NCI-H1930 (cell line): ENCODE data around the gene DNAJC22.
"Not testable (repeated sequence)": the region's sequence is repeated elsewhere in the genome, so short reads cannot be mapped to it uniquely, and the experiment has no call there.

Experiments used
- DNase-seq, 2 experiments: peaks; one replicate each; lab custom pipeline; 2025; lab: John Stamatoyannopoulos, UW

Gene DNAJC22

GRCh38 chr12:49375406-49375805, 28.7 kb downstream of the DNAJC22 start:
- DNase-seq = no peak

DNA sequence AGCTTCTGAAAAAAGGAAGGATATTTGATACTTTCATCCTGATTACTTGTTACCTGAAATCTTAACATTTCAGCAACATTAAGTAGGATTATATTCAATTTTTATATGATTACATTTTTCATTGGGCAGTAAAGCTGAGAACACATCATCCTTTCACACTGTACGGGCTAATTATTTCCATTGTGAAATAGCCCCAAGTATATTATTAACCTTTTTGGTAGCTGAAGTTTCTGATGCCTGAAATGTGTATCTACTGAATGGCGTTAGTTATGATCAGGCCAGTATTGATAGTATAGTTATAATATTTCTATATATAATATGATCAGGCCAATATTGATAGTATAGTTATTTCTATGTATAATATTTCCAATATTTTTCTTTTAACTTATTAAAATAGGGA, 30.7 kb downstream of the DNAJC22 start:
- DNase-seq = no peak

GRCh38 chr12:49380184-49380583, 33.5 kb downstream of the DNAJC22 start:
- not testable (repeated sequence) for DNase-seq

DNA sequence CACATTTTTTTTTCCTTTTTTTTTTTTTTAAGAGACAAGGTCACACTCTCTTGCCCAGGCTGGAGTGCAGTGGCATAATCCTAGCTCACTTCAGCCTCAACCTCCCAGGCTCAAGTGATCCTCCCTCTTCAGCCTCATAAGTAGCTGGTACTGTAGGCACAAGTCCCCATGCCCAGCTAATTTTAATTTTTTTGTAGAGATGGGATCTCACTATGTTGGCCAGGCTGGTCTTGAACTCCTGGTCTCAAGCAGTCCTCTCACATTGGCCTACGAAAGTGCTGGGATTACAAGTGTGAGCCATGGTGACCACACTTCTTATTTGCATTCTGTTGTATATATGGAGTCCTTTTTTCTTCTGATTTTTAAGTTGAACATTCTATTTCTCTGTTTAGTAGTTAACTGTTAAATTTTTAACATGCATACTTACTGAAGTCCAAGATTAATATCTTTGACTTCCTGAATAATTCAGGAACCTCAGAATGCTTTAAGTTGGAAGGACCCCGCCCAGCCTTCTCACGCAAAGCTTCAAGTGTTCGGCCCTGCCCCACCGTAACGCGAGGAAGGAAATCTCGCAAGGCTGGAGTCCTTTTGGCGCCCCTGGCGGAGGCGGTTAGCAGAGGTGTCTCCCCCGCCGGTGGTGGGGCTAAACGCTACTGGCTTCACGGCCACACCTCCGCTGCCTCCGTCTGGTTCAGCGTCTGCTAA, 42.1 kb downstream of the DNAJC22 start:
- DNase-seq = no peak

GRCh38 chr12:49389387-49389703, 42.7 kb downstream of the DNAJC22 start:
- no peak for DNase-seq

DNA sequence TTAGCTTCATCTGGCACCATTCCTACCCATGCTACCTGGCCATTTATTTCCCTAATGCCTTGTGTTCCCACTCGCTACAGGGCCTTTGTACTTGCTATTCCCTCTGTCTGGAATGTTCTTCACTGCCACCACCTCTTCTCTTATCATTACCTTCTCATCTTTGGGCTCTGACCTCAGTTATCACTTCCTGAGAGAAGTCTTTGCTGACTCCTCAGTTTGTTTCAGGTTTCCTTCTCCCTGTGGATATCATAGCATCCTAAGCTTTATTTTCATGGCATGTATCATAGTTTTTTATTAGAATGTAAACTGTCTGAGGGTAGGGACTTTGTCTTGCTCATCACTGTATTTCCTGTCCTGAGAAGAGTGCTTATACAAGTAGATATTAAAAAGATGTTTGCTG, 50.3 kb downstream of the DNAJC22 start:
- no peak for DNase-seq

DNA sequence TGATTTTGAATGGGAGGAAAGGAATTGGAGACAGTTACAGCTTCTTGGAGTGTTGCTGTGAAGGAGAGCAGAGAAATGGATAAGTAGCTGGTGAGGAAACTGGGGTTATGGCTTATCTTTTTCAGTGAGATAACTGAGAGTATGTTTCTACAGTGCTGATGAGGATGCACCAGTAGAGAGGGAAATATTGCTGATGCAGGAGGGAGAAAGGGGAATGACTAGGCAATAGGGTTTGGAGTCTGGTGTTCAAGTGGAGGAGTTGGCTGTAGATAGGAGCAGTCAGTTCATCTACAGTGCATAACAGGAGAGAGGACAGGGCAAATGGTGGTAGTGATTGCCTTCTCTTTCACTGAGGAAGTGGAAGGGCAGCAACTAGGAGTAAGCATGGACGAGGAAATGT, 53.6 kb downstream of the DNAJC22 start:
- no peak for DNase-seq
